GM23248 (cell line): ENCODE data around the gene ARHGDIG. TPM values are rescaled to one million over a fixed set of nuclear protein-coding genes. Genes with fewer than 3 reads are reported as not detected.

Experiments used
- DNase-seq: peaks from one replicate; pipeline ENCODE4 v3.0.0-alpha.2; 2015
- H2AFZ ChIP-seq: fragments of 200-600 bp; sonication (generic); 2 replicates; pipeline ENCODE4 v1.6.1; 2016; ENCODE audit warnings: antibody characterized with exemption
- H3F3A ChIP-seq: fragments of 200-600 bp; sonication (generic); 2 replicates; pipeline ENCODE4 v1.6.1; 2016; ENCODE audit warnings: mild to moderate bottlenecking, antibody characterized with exemption, mixed run types; ENCODE audit not compliant: insufficient read depth
- H3K27ac ChIP-seq: fragments of 200-600 bp; sonication (generic); 2 replicates; pipeline ENCODE4 v1.5.1; 2016; ENCODE audit warnings: mild to moderate bottlenecking
- H3K27me3 ChIP-seq: fragments of 200-600 bp; sonication (generic); replicated peaks from 2 replicates; pipeline ENCODE4 v1.6.1; 2016; ENCODE audit warnings: mild to moderate bottlenecking; ENCODE audit not compliant: insufficient read depth
- H3K36me3 ChIP-seq: fragments of 200-600 bp; sonication (generic); 2 replicates; pipeline ENCODE4 v1.6.1; 2016; ENCODE audit warnings: low read depth, mild to moderate bottlenecking
- H3K4me1 ChIP-seq: fragments of 200-600 bp; sonication (generic); 2 replicates; pipeline ENCODE4 v1.6.1; 2016; ENCODE audit warnings: mild to moderate bottlenecking; ENCODE audit not compliant: insufficient read depth
- H3K4me2 ChIP-seq: fragments of 200-600 bp; sonication (generic); one replicate; pipeline ENCODE4 v1.6.1; 2016; ENCODE audit warnings: mild to moderate bottlenecking; ENCODE audit not compliant: unreplicated experiment
- H3K4me3 ChIP-seq: fragments of 200-600 bp; sonication (generic); 2 replicates; pipeline ENCODE4 v1.5.1; 2016; ENCODE audit warnings: mild to moderate bottlenecking
- H3K79me2 ChIP-seq: fragments of 200-600 bp; sonication (generic); 2 replicates; pipeline ENCODE4 v1.6.1; 2016; ENCODE audit warnings: mild to moderate bottlenecking; ENCODE audit not compliant: insufficient read depth
- H3K9ac ChIP-seq: fragments of 200-600 bp; sonication (generic); 2 replicates; pipeline ENCODE4 v1.6.1; 2016; ENCODE audit warnings: mild to moderate bottlenecking
- H3K9me2 ChIP-seq: fragments of 200-600 bp; sonication (generic); 2 replicates; pipeline ENCODE4 v1.6.1; 2016; ENCODE audit warnings: mixed run types, mild to moderate bottlenecking, moderate library complexity; ENCODE audit not compliant: insufficient read depth
- H3K9me3 ChIP-seq: fragments of 200-600 bp; sonication (generic); one replicate; pipeline ENCODE4 v1.6.1; 2017; ENCODE audit warnings: low read depth
- H4K20me1 ChIP-seq: fragments of 200-600 bp; sonication (generic); 2 replicates; pipeline ENCODE4 v1.6.0; 2016; ENCODE audit not compliant: insufficient read depth
- EZH2 ChIP-seq: fragments of 200-600 bp; sonication (generic); IDR thresholded peaks from 2 replicates; pipeline ENCODE4 v1.6.1; 2018; ENCODE audit warnings: antibody characterized with exemption, mild to moderate bottlenecking; ENCODE audit not compliant: insufficient read depth, poor library complexity, severe bottlenecking
- EZH2phosphoT487 ChIP-seq: fragments of 200-600 bp; sonication (generic); IDR thresholded peaks from 2 replicates; pipeline ENCODE4 v1.6.1; 2018; ENCODE audit warnings: antibody characterized with exemption, moderate library complexity, mild to moderate bottlenecking, low read depth; ENCODE audit not compliant: insufficient read depth
- WGBS, 2 experiments: methylation state at CpG; one replicate each; pipeline ENCODE4 v1.1.6; 2015 to 2017; ENCODE audit warnings: low lambda C conversion rate in 2 of 2, low coverage in 1 of 2; ENCODE audit errors: missing lambda C conversion rate in 2 of 2; 5-methylcytosine and 5-hydroxymethylcytosine counted together
- in situ Hi-C: fragments of 300-500 bp; cut with MboI; formaldehyde crosslinking; loops from 2 replicates; pipeline ENCODE4 v1.15.0; 2020
- polyA plus RNA-seq: library from polyadenylated mRNA; unstranded; fragments of >200 nt; fragmentation: Nextera tagmentation; extraction: Ambion mirVana; gene quantifications from 2 replicates; pipeline ENCODE4 v1.2.1, GENCODE V29; 2016
- total RNA-seq: library from RNA; depleted of rRNA; stranded (reverse); fragments of >200 nt; shearing (Covaris generic); gene quantifications from 2 replicates; pipeline ENCODE4 v1.2.3, GENCODE V29; 2014

The ARHGDIG gene
- total and polyA plus RNA-seq, 2 experiments from 2014 or later, result 0.40 to 0.65 TPM

DNA sequence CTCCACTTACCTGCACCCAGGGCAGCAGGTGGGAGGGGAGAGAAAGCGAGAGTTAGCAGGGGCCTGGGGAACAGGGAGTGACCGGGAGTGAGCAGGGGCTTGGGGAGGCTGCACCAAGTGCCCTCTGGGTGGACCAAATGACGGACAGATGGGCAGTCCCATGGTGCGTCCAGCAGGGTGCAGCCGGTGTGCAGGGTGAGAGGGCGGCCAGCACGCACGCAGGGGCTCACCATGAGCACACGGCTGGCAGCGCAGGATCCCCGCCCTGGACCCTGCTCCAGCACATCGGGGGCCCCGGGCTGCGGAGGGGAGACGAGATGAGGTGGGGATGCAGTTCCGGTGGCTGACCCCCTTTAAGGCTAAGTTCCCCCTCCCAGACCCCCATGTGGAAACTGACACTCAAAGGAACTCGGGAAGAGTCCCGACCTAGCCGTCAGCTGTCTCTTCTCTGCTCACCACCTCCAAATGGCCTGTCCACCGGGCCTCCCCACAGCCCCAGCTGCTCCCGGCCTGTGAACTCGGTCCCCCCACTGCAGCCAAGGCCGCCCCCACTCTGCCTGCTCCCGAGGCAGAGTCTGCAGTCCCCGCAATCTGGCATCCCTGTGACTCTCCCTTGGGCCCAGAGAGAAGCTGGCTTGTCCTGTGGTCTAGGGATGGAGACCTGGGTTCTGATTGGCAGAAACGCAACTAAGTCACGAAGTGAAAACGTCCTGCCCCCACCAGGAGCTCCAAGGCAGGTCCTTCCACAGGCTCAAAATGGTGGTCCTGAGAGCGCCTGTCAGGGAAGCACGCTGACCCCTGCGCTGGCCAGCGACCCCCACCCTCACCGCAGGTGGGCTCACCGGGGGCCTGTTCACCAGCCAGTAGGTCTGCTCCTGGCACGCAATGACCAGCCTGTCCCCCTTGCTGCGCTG, 7.5 kb upstream of the ARHGDIG start:
- Histone ChIP-seq H3K4me2 (no peak overlapping the region), H3K9me3 (no peaks in the 10 kb centered on the region), H3K9ac (no peak overlapping the region), H2AFZ (no peak overlapping the region), H3K27ac (no peak overlapping the region), H3F3A (no peaks in the 10 kb centered on the region), H3K36me3 (no peaks in the 10 kb centered on the region), H4K20me1 (no peaks in the 10 kb centered on the region), H3K4me1 (no peaks in the 10 kb centered on the region), H3K9me2 (no peaks in the 10 kb centered on the region), H3K4me3 (no peak overlapping the region), H3K79me2 (no peaks in the 10 kb centered on the region), H3K27me3 (no peaks in the 10 kb centered on the region)
- in situ Hi-C loops, result no loop called here
- 87 to 89% methylated on average over 29 to 34 of the region's 36 CpGs for WGBS, 2 experiments
- TF ChIP-seq EZH2phosphoT487, result no peak
- TF ChIP-seq EZH2, result no peak
- no peak for DNase-seq

DNA sequence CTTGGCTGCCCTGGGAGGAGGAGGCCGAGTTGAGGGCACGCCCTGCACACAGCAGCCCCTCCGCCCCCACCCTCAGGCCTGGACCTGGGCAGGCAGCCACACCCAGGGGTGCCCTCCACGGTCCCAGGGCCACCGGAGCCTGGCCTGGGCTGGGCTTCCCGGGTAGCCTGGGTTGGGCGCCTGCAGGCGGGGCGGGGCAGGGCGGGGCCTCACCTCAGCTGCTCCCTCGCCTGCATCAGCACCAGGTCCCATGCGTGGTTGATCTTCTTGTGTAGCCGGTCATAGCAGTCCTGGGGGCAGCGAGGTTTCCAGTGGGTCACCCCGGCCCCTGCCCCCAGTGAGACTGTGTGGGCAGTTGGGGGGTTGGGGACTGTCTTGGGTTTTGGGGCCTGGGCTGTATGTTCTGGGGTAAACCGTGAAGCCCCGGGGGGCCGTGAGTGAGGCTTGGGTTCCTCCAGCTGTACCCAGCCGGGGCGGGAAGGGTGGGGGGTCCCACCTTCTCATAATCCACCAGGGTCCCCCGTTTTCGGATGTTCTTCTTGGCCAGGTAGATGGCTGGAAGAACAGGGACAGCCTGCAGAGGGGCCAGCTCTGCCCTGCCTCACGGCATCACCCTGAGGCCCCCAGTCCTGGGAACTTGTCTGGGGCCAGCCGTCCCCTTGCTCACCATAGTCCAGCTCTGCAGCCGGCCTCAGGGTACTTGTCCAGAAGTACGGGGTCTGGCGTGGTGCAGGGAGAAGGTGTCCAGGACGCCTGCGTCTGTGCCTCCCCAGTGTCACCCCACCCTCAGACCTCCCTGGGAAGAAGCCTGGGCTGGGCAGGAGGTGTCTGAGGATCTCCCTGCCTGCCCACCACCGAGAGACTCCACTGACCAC, 6.6 kb upstream of the ARHGDIG start:
- H3F3A ChIP-seq, result no peaks in the 10 kb centered on the region
- WGBS, 2 experiments, result 91 to 92% methylated on average over 18 to 29 of the region's 30 CpGs
- no peaks in the 10 kb centered on the region for H4K20me1 ChIP-seq
- no peak overlapping the region for H3K4me2 ChIP-seq
- no peaks in the 10 kb centered on the region for H3K9me3 ChIP-seq
- H3K9ac ChIP-seq, result no peak overlapping the region
- in situ Hi-C loops, result no loop called here
- H3K4me1 ChIP-seq, result no peaks in the 10 kb centered on the region
- no peak overlapping the region for H3K27ac ChIP-seq
- H3K4me3 ChIP-seq, result no peak overlapping the region
- H3K79me2 ChIP-seq, result no peaks in the 10 kb centered on the region
- H3K9me2 ChIP-seq, result no peaks in the 10 kb centered on the region
- no peak for DNase-seq
- no peaks in the 10 kb centered on the region for H3K36me3 ChIP-seq
- TF ChIP-seq EZH2phosphoT487 (no peak), EZH2 (no peak)
- no peak overlapping the region for H2AFZ ChIP-seq
- H3K27me3 ChIP-seq, result no peaks in the 10 kb centered on the region

DNA sequence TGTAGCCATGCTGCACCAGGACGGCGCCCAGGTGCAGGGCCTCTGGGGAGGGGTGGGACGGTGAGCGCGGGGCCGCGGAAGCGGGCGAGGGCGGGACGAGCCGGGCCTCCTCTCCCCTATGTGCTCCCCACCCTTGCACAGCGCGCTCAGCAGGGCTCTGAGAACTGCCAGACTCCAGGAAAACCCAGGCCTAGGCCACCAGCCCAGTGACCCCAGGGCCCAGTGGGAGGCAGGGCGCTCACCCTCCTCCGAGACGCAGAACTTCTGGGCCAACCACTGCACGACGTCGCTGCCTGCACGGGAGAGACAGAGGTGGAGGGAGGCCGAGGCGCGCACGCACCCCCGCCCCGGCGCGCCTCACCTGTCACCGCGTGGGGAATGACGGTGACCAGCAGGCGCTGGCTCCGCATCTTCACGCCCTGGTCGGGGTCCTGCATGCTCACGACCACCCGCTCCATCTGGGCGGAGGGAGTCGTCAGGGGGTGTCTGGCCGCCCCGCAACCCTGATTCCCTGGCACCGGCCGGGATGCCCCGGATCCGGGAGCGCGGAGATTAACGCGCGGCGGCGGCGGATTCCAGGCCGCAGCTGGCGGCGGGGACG, 5.2 kb upstream of the ARHGDIG start:
- TF ChIP-seq EZH2phosphoT487 (no peak), EZH2 (no peak)
- peak overlapping the region; percentile 33 for H3K9ac ChIP-seq
- H4K20me1 ChIP-seq, result no peaks in the 10 kb centered on the region
- peak; percentile 38 for DNase-seq
- no peak overlapping the region; the same call in 1 of the 2 replicates for H2AFZ ChIP-seq
- no peaks in the 10 kb centered on the region for H3F3A ChIP-seq
- no peaks in the 10 kb centered on the region for H3K4me1 ChIP-seq
- 0 out of 2 replicates have a peak, but pooled peaks cover 3% of the 10 kb centered on the region for H3K27me3 ChIP-seq
- in situ Hi-C loops, result no loop called here
- H3K9me2 ChIP-seq, result no peaks in the 10 kb centered on the region
- H3K36me3 ChIP-seq, result no peaks in the 10 kb centered on the region
- H3K27ac ChIP-seq, result no peak overlapping the region
- H3K79me2 ChIP-seq, result no peaks in the 10 kb centered on the region
- H3K4me2 ChIP-seq, result peak overlapping the region; percentile 36
- WGBS, 2 experiments, result 3 to 5% methylated on average over 35 to 48 of the region's 58 CpGs
- H3K9me3 ChIP-seq, result no peaks in the 10 kb centered on the region
- peak overlapping the region; percentile 59 for H3K4me3 ChIP-seq

- Histone ChIP-seq H4K20me1 (no peaks in the 10 kb centered on the region), H3K36me3 (no peaks in the 10 kb centered on the region), H3K4me2 (peak within 1 kb of the TSS; percentile 36), H3F3A (no peaks in the 10 kb centered on the region), H3K9ac (peak within 1 kb of the TSS; percentile 54), H3K27ac (no peak within 1 kb of the TSS), H3K4me1 (no peaks in the 10 kb centered on the region), H3K9me3 (no peaks in the 10 kb centered on the region), H2AFZ (peak within 1 kb of the TSS; percentile 63; the same call in 1 of the 2 replicates), H3K27me3 (0 out of 2 replicates have a peak, but pooled peaks cover 3% of the 10 kb centered on the region), H3K79me2 (no peaks in the 10 kb centered on the region), H3K4me3 (peak within 1 kb of the TSS; percentile 59), H3K9me2 (no peaks in the 10 kb centered on the region)
- WGBS, 2 experiments, result 7% methylated on average over 14 to 21 of the region's 56 CpGs
- TF ChIP-seq EZH2phosphoT487 (no peak), EZH2 (no peak)
- peak; percentile 45 for DNase-seq
- in situ Hi-C loops, result no loop called here
Observed at GRCh38 chr16:275786-276232, 4.6 kb upstream of the ARHGDIG start, which contains the start of gene RGS11. Gene RGS11 (minus strand): TSS chr16:275944. CDS start chr16:275911, 33 bp downstream.
